ENCODE data around the gene PFN1.

PFN1 gene

DNA sequence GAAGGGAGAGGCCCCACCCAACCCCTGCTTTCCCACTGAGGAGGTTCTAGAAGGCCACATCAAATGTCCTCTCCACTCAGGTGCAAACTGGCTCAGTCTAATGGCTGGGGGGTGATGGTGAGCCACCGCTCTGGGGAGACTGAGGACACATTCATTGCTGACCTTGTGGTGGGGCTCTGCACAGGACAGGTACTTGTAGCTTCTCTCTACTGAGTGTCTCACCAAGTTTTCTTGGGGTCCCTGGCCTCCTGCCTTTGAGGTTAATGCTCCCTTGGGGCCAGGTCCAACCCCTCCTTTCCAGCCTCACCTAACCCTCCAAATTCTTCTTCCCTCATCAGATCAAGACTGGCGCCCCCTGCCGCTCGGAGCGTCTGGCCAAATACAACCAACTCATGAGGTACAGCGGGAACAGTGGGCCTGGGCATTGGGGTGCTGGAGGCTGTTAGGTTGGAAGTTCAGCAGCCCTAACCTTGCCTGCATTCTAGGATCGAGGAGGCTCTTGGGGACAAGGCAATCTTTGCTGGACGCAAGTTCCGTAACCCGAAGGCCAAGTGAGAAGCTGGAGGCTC, 8.2 kb upstream of the PFN1 start:
- H3K9me2 ChIP-seq (replicated peaks; ENCODE audit: control insufficient read depth, low read length) = no peaks in the 10 kb centered on the region
- H3K4me2 ChIP-seq (ENCODE audit: low read length) = no peak overlapping the region
- H3K4me1 ChIP-seq (ENCODE audit: control insufficient read depth, low read length) = peaks cover 4% of the 10 kb centered on the region
- H3K79me2 ChIP-seq (ENCODE audit: control insufficient read depth, low read length) = no peaks in the 10 kb centered on the region
- peaks cover 15% of the 10 kb centered on the region for H3K36me3 ChIP-seq (ENCODE audit: control insufficient read depth, low read length)
- no peaks in the 10 kb centered on the region for H3K9me3 ChIP-seq (ENCODE audit: control insufficient read depth, insufficient read depth, low read length)
- H3F3A ChIP-seq (ENCODE audit: control insufficient read depth, insufficient read depth) = peaks cover 6% of the 10 kb centered on the region; the same call in 1 of the 2 replicates
- no peaks in the 10 kb centered on the region for H3K27me3 ChIP-seq (ENCODE audit: control insufficient read depth, low read length)
- TF ChIP-seq EZH2phosphoT487 (IDR thresholded peaks at IDR 0.05; ENCODE audit: borderline replicate concordance, low read length) = no peak
- TF ChIP-seq, protein P1, sequence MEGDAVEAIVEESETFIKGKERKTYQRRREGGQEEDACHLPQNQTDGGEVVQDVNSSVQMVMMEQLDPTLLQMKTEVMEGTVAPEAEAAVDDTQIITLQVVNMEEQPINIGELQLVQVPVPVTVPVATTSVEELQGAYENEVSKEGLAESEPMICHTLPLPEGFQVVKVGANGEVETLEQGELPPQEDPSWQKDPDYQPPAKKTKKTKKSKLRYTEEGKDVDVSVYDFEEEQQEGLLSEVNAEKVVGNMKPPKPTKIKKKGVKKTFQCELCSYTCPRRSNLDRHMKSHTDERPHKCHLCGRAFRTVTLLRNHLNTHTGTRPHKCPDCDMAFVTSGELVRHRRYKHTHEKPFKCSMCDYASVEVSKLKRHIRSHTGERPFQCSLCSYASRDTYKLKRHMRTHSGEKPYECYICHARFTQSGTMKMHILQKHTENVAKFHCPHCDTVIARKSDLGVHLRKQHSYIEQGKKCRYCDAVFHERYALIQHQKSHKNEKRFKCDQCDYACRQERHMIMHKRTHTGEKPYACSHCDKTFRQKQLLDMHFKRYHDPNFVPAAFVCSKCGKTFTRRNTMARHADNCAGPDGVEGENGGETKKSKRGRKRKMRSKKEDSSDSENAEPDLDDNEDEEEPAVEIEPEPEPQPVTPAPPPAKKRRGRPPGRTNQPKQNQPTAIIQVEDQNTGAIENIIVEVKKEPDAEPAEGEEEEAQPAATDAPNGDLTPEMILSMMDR (IDR thresholded peaks at IDR 0.05; ENCODE audit: low read depth, low read length, poor library complexity, severe bottlenecking) = peak; percentile 57
- H3K4me3 ChIP-seq (ENCODE audit: low read length) = no peak overlapping the region
- no peak overlapping the region for H3K27ac ChIP-seq (ENCODE audit: low read depth, low read length)
- no peaks in the 10 kb centered on the region for H4K20me1 ChIP-seq (ENCODE audit: control insufficient read depth, insufficient read depth, low read depth, low read length)

DNA sequence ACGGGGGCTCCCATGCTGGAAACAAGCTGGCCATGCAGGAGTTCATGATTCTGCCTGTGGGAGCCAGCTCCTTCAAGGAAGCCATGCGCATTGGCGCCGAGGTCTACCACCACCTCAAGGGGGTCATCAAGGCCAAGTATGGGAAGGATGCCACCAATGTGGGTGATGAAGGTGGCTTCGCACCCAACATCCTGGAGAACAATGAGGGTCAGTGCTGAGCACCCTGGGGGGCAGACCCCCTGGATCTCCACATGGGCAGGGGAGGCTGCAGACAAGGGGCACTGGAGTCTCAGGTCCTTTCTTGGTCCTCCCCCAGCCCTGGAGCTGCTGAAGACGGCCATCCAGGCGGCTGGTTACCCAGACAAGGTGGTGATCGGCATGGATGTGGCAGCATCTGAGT, 6.8 kb upstream of the PFN1 start:
- Histone ChIP-seq H4K20me1 (ENCODE audit: control insufficient read depth, insufficient read depth, low read depth, low read length) (no peaks in the 10 kb centered on the region), H3K9me3 (ENCODE audit: control insufficient read depth, insufficient read depth, low read length) (no peaks in the 10 kb centered on the region), H3K9me2 (replicated peaks; ENCODE audit: control insufficient read depth, low read length) (no peaks in the 10 kb centered on the region), H3K4me3 (ENCODE audit: low read length) (no peak overlapping the region), H3K27me3 (ENCODE audit: control insufficient read depth, low read length) (no peaks in the 10 kb centered on the region), H3K4me1 (ENCODE audit: control insufficient read depth, low read length) (peaks cover 19% of the 10 kb centered on the region), H3K27ac (ENCODE audit: low read depth, low read length) (no peak overlapping the region), H3K36me3 (ENCODE audit: control insufficient read depth, low read length) (peaks cover 8% of the 10 kb centered on the region), H3F3A (ENCODE audit: control insufficient read depth, insufficient read depth) (peaks cover 6% of the 10 kb centered on the region; the same call in 1 of the 2 replicates), H3K4me2 (ENCODE audit: low read length) (no peak overlapping the region), H3K79me2 (ENCODE audit: control insufficient read depth, low read length) (peaks cover 9% of the 10 kb centered on the region)
- no peak for TF ChIP-seq EZH2phosphoT487 (IDR thresholded peaks at IDR 0.05; ENCODE audit: borderline replicate concordance, low read length)
- TF ChIP-seq, protein P1 (IDR thresholded peaks at IDR 0.05; ENCODE audit: low read depth, low read length, poor library complexity, severe bottlenecking) = no peak

GRCh38 chr17:4953451-4953961, 5.2 kb upstream of the PFN1 start:
- Histone ChIP-seq H3K4me1 (ENCODE audit: control insufficient read depth, low read length) (peaks cover 22% of the 10 kb centered on the region), H4K20me1 (ENCODE audit: control insufficient read depth, insufficient read depth, low read depth, low read length) (no peaks in the 10 kb centered on the region), H3K9me2 (replicated peaks; ENCODE audit: control insufficient read depth, low read length) (no peaks in the 10 kb centered on the region), H3K36me3 (ENCODE audit: control insufficient read depth, low read length) (peaks cover 2% of the 10 kb centered on the region), H3F3A (ENCODE audit: control insufficient read depth, insufficient read depth) (peaks cover 12% of the 10 kb centered on the region), H3K4me3 (ENCODE audit: low read length) (no peak overlapping the region), H3K9me3 (ENCODE audit: control insufficient read depth, insufficient read depth, low read length) (no peaks in the 10 kb centered on the region), H3K79me2 (ENCODE audit: control insufficient read depth, low read length) (peaks cover 10% of the 10 kb centered on the region), H3K27ac (ENCODE audit: low read depth, low read length) (no peak overlapping the region), H3K4me2 (ENCODE audit: low read length) (no peak overlapping the region), H3K27me3 (ENCODE audit: control insufficient read depth, low read length) (no peaks in the 10 kb centered on the region)
- TF ChIP-seq EZH2phosphoT487 (IDR thresholded peaks at IDR 0.05; ENCODE audit: borderline replicate concordance, low read length) = no peak
- TF ChIP-seq, protein P1 (IDR thresholded peaks at IDR 0.05; ENCODE audit: low read depth, low read length, poor library complexity, severe bottlenecking) = no peak

All from DOHH2 (cell line).